Mesothelial cell of epicardium (in vitro differentiated cells): ENCODE results near the gene SLC5A8. TPM values are rescaled to one million over a fixed set of nuclear protein-coding genes. Genes with fewer than 3 reads are reported as not detected.

Source experiments
- DNase-seq, 2 experiments: peaks; one replicate each; pipeline ENCODE4 v3.0.0; 2021; ENCODE audit warnings: low spot score in 2 of 2; ENCODE audit not compliant: unreplicated experiment in 2 of 2
- H3K27ac Mint-ChIP-seq: 2 replicates; pipeline ENCODE4 v1.8.0; 2021; ENCODE audit warnings: mixed read lengths
- H3K27me3 Mint-ChIP-seq: 2 replicates; pipeline ENCODE4 v1.8.0; 2021; ENCODE audit warnings: low read depth, mixed read lengths
- H3K36me3 Mint-ChIP-seq: 2 replicates; pipeline ENCODE4 v1.8.0; 2021; ENCODE audit warnings: mixed read lengths
- H3K4me1 Mint-ChIP-seq: 2 replicates; pipeline ENCODE4 v1.8.0; 2021; ENCODE audit warnings: mixed read lengths
- H3K4me3 Mint-ChIP-seq: 2 replicates; pipeline ENCODE4 v1.8.0; 2021; ENCODE audit warnings: mild to moderate bottlenecking, moderate library complexity, mixed read lengths
- H3K9me3 Mint-ChIP-seq: 2 replicates; pipeline ENCODE4 v1.8.0; 2021; ENCODE audit warnings: mixed read lengths
- total RNA-seq: library from RNA; stranded (reverse); gene quantifications from 3 replicates; pipeline ENCODE4 v1.2.1, GENCODE V29; 2021
- TF ChIP-seq, protein P1 (sequence below): fragments of 200-600 bp; sonication (generic); IDR thresholded peaks from one replicate; pipeline ENCODE4 v1.5.0; 2021; ENCODE audit warnings: antibody characterized with exemption; ENCODE audit not compliant: unreplicated experiment

The SLC5A8 gene
- total RNA-seq, 1 donor from 2014 or later, result not detected

DNA sequence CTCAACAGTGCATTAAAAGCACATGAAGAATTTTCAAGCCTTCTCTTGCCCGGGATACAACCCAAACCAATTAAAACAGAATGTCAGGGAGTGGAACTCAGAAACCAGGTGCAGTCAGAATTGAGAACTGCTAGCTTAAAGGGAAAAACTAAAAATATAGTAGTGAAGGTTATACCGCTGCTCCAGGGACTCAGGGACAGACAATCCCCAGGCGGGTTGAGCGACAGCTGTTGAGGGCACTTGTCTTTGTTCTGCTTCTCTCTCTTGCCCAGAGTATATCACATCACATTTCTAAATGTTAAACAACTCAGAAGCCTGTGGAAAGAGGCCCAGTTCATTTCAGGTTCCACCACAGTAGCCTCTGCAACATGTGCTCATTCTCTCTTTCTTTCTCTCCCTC lies 93.1 kb downstream of the SLC5A8 start:
- H3K27ac Mint-ChIP-seq, result no peak overlapping the region
- TF ChIP-seq, protein P1, sequence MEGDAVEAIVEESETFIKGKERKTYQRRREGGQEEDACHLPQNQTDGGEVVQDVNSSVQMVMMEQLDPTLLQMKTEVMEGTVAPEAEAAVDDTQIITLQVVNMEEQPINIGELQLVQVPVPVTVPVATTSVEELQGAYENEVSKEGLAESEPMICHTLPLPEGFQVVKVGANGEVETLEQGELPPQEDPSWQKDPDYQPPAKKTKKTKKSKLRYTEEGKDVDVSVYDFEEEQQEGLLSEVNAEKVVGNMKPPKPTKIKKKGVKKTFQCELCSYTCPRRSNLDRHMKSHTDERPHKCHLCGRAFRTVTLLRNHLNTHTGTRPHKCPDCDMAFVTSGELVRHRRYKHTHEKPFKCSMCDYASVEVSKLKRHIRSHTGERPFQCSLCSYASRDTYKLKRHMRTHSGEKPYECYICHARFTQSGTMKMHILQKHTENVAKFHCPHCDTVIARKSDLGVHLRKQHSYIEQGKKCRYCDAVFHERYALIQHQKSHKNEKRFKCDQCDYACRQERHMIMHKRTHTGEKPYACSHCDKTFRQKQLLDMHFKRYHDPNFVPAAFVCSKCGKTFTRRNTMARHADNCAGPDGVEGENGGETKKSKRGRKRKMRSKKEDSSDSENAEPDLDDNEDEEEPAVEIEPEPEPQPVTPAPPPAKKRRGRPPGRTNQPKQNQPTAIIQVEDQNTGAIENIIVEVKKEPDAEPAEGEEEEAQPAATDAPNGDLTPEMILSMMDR, result no peak
- no peaks in the 10 kb centered on the region for H3K4me1 Mint-ChIP-seq
- peaks cover 20% of the 10 kb centered on the region for H3K9me3 Mint-ChIP-seq
- peaks cover 5% of the 10 kb centered on the region for H3K27me3 Mint-ChIP-seq
- H3K4me3 Mint-ChIP-seq, result no peak overlapping the region
- no peak for DNase-seq
- H3K36me3 Mint-ChIP-seq, result peaks cover 4% of the 10 kb centered on the region

DNA sequence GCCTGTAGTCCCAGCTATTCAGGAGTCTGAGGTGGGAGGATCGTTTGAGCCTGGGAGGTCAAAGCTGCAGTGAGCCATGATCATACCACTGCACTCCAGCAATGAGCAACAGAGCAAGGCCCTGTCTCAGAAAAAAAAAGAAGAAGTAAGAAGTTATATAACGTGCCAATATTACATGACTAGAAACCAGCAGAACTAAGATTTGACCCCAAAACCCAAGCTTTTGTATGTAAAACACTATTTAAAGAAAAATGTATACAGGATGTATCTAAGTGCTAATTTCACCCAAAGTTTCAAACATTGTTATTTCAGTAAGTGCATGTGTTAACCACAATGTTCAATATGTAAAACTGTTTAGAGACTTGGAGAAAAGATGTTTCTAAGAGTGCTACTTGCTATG lies 94.7 kb downstream of the SLC5A8 start:
- H3K36me3 Mint-ChIP-seq, result no peaks in the 10 kb centered on the region
- TF ChIP-seq, protein P1, result no peak
- H3K4me3 Mint-ChIP-seq, result no peak overlapping the region
- no peak overlapping the region for H3K27ac Mint-ChIP-seq
- no peak for DNase-seq
- peaks cover 10% of the 10 kb centered on the region for H3K9me3 Mint-ChIP-seq
- peaks cover 7% of the 10 kb centered on the region for H3K4me1 Mint-ChIP-seq
- H3K27me3 Mint-ChIP-seq, result peaks cover 5% of the 10 kb centered on the region

DNA sequence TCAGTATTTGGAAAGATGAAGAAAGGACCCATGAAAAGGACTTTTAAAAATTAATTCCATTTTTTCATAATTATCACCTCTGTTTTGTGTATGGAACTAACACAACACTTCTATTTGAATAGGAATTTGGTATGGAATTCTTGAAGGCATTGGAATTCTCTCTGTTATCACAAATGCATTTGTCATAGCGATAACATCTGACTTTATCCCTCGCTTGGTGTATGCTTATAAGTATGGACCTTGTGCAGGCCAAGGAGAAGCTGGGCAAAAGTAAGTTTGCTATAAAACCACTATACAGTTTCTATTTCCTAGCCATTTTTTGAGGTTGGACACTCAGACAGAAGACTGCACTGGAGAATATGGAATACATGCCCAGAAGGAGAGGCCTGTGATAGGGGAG lies 98.6 kb downstream of the SLC5A8 start:
- peaks cover 1% of the 10 kb centered on the region for H3K36me3 Mint-ChIP-seq
- H3K4me1 Mint-ChIP-seq, result peaks cover 7% of the 10 kb centered on the region
- no peaks in the 10 kb centered on the region for H3K9me3 Mint-ChIP-seq
- no peaks in the 10 kb centered on the region for H3K27me3 Mint-ChIP-seq
- DNase-seq, result no peak
- no peak overlapping the region for H3K4me3 Mint-ChIP-seq
- TF ChIP-seq, protein P1, result no peak
- H3K27ac Mint-ChIP-seq, result no peak overlapping the region

DNA sequence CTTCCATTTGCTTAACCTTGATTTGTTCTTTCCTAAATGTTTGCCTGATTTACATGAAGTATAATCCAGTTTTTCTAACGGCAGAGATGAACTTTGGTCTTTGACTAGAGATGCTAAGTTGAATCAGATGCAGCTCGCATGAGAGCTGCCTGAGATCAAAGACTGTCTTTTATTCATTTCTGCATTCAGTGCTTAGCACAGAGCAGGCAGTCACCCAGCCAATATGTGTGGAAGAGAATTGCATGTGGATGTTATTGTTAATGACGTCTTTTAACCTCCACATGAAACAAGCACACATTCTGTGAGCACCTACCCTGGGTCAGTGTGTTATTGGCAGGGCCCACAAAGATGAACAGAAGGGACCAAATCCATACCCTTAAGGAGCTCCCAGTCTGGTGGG lies 99.2 kb downstream of the SLC5A8 start:
- Mint-ChIP-seq H3K27ac (no peak overlapping the region), H3K36me3 (peaks cover 1% of the 10 kb centered on the region), H3K9me3 (no peaks in the 10 kb centered on the region), H3K27me3 (no peaks in the 10 kb centered on the region), H3K4me3 (no peak overlapping the region), H3K4me1 (peaks cover 7% of the 10 kb centered on the region)
- TF ChIP-seq, protein P1, result no peak
- DNase-seq, result no peak

DNA sequence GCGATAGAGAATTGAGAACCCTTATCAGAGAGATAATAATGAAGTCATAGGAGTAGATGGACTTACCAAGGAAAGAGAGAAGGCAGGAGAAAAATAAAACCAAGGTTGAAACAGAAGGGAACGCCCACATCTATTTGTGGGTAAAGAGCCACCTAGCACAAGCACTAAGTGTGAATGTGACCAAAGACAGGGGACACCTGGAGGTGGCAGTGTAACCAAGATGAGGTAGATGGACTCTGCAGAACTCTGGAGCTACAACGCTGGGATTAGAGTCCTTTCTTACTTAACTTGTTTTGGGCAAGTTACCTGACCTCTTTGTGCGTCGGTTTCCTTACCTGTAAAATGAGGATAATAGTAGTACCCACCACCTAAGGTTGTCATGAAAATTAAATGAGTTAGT lies 101.9 kb downstream of the SLC5A8 start:
- no peaks in the 10 kb centered on the region for H3K27me3 Mint-ChIP-seq
- no peak overlapping the region for H3K27ac Mint-ChIP-seq
- no peak for DNase-seq
- TF ChIP-seq, protein P1, result no peak
- peaks cover 13% of the 10 kb centered on the region for H3K9me3 Mint-ChIP-seq
- no peak overlapping the region for H3K4me3 Mint-ChIP-seq
- peaks cover 7% of the 10 kb centered on the region for H3K4me1 Mint-ChIP-seq
- peaks cover 8% of the 10 kb centered on the region for H3K36me3 Mint-ChIP-seq
